Testis (tissue), 2 donors: ENCODE data around the gene ULK4.

Experiments
- CTCF ChIP-seq, 3 experiments: fragments of 450-650 bp in 2 of 3; fragments of 200-600 bp in 1 of 3; sonication (generic) in 1 of 3; IDR thresholded peaks; one replicate each; pipeline ENCODE4 v1.5.1; 2016 to 2019; ENCODE audit warnings: antibody characterized with exemption in 3 of 3, mild to moderate bottlenecking in 2 of 3, moderate library complexity in 1 of 3
- POLR2A ChIP-seq: fragments of 450-650 bp; IDR thresholded peaks from one replicate; pipeline ENCODE4 v1.6.1; 2017; ENCODE audit warnings: antibody characterized with exemption, mild to moderate bottlenecking, moderate library complexity

- TF ChIP-seq POLR2A (no peak), CTCF (IDR thresholded peaks at IDR 0.05) (no peak)
Measured at GRCh38 chr3:41936384-41936783, 25.5 kb downstream of the ULK4 start.
